H1 (cell line): ENCODE results near the gene STH. TPM values are rescaled to one million over a fixed set of nuclear protein-coding genes. Genes with fewer than 3 reads are reported as not detected.

Experiments used
- CTCF ChIA-PET: fragments of 300-600 bp; sonication (Branson Sonifier 250); formaldehyde crosslinking; loops from one replicate; lab custom pipeline; 2021; ENCODE audit not compliant: partially characterized antibody; lab: Charles Lee
- POLR2A ChIA-PET: fragments of 300-600 bp; sonication (Branson Sonifier 250); formaldehyde crosslinking; loops from one replicate; lab custom pipeline; 2021; ENCODE audit warnings: inconsistent platforms; ENCODE audit not compliant: partially characterized antibody; lab: Charles Lee
- DNase-seq, 2 experiments: peaks; one replicate each; pipeline versions ENCODE4 v3.0.0 to v3.0.0-alpha.2; 2010 to 2022; ENCODE audit warnings: low spot score in 2 of 2, low read depth in 1 of 2, mixed read lengths in 1 of 2
- FAIRE-seq: peaks from 2 replicates; lab custom pipeline; 2011; peaks lifted over from hg19 to GRCh38; lab: Jason Lieb, UNC
- H2AFZ ChIP-seq: 2 replicates; pipeline ENCODE4 v1.8.1; 2012; ENCODE audit warnings: low read length, inconsistent platforms
- H2AK5ac ChIP-seq: 2 replicates; pipeline ENCODE4 v1.6.1; 2013; ENCODE audit warnings: low read depth, low read length
- H2BK120ac ChIP-seq: replicated peaks from 2 replicates; pipeline ENCODE3; 2013; ENCODE audit warnings: low read depth, low read length, inconsistent platforms
- H2BK12ac ChIP-seq: 2 replicates; pipeline ENCODE4 v1.6.1; 2013; ENCODE audit warnings: low read depth, low read length
- H2BK15ac ChIP-seq: 2 replicates; pipeline ENCODE4 v1.6.1; 2013; ENCODE audit warnings: low read length
- H2BK20ac ChIP-seq: 2 replicates; pipeline ENCODE4 v1.6.1; 2013; ENCODE audit warnings: low read length
- H2BK5ac ChIP-seq: 2 replicates; pipeline ENCODE4 v1.6.1; 2013; ENCODE audit warnings: low read depth, low read length
- H3K14ac ChIP-seq: 2 replicates; pipeline ENCODE4 v1.6.1; 2013; ENCODE audit warnings: inconsistent platforms; ENCODE audit not compliant: insufficient read length
- H3K18ac ChIP-seq: 2 replicates; pipeline ENCODE4 v1.6.1; 2013; ENCODE audit warnings: low read length; ENCODE audit errors: extremely low read depth
- H3K23ac ChIP-seq: 2 replicates; pipeline ENCODE4 v1.6.1; 2013; ENCODE audit warnings: inconsistent platforms; ENCODE audit not compliant: insufficient read length
- H3K23me2 ChIP-seq: 2 replicates; pipeline ENCODE4 v1.6.1; 2013; ENCODE audit warnings: low read depth, low read length
- H3K27ac ChIP-seq: 2 replicates; pipeline ENCODE4 v1.6.1; 2011; ENCODE audit warnings: low read depth, low read length, inconsistent platforms
- H3K27me3 ChIP-seq, 4 experiments: replicated peaks in 1 of 4; 1 replicate in 1 of 4; 2 replicates in 3 of 4; pipeline versions ENCODE4 v1.6.1 to v1.8.1; 2011 to 2013; ENCODE audit warnings: low read length in 3 of 4, mild to moderate bottlenecking in 3 of 4, inconsistent platforms in 2 of 4, mixed read lengths in 2 of 4, moderate library complexity in 1 of 4; ENCODE audit not compliant: control insufficient read depth in 3 of 4, insufficient read depth in 3 of 4; ENCODE audit errors: extremely low read depth in 1 of 4
- H3K36me3 ChIP-seq, 4 experiments: 2 replicates each; pipeline versions ENCODE4 v1.6.1 to v1.8.1; 2011 to 2013; ENCODE audit warnings: mild to moderate bottlenecking in 4 of 4, low read length in 3 of 4, moderate library complexity in 2 of 4, control low read depth in 1 of 4, inconsistent platforms in 1 of 4; ENCODE audit not compliant: insufficient read depth in 4 of 4, control insufficient read depth in 2 of 4
- H3K4ac ChIP-seq: replicated peaks from 2 replicates; pipeline ENCODE3; 2013; ENCODE audit warnings: low read length, low read depth, mixed read lengths, inconsistent platforms; ENCODE audit not compliant: insufficient read length
- H3K4me1 ChIP-seq, 4 experiments: replicated peaks in 1 of 4; 1 replicate in 1 of 4; 2 replicates in 3 of 4; pipeline versions ENCODE4 v1.6.1 to v1.8.1; 2011 to 2013; ENCODE audit warnings: low read length in 3 of 4, inconsistent platforms in 2 of 4, mixed read lengths in 1 of 4; ENCODE audit not compliant: insufficient read depth in 4 of 4, control insufficient read depth in 3 of 4
- H3K4me2 ChIP-seq, 2 experiments: 2 replicates each; pipeline versions ENCODE4 v1.6.1 to v1.8.1; 2011 to 2013; ENCODE audit warnings: low read depth in 2 of 2, low read length in 2 of 2, control low read depth in 1 of 2, inconsistent platforms in 1 of 2, mild to moderate bottlenecking in 1 of 2; ENCODE audit not compliant: insufficient read depth in 1 of 2
- H3K4me3 ChIP-seq, 4 experiments: fragments of 200-600, 300-600 bp in 1 of 4; sonication (generic), shearing (Covaris generic), sonication (Bioruptor Twin) in 1 of 4; 2 replicates each; pipeline versions ENCODE4 v1.5.1 to v1.8.1; 2011 to 2016; ENCODE audit warnings: low read length in 4 of 4, low read depth in 3 of 4, control low read depth in 2 of 4, inconsistent platforms in 2 of 4, mild to moderate bottlenecking in 2 of 4, mixed read lengths in 1 of 4, moderate library complexity in 1 of 4; ENCODE audit not compliant: insufficient read depth in 2 of 4; ENCODE audit errors: extremely low read depth in 1 of 4
- H3K56ac ChIP-seq: replicated peaks from 2 replicates; pipeline ENCODE3; 2013; ENCODE audit warnings: low read depth, mild to moderate bottlenecking, mixed read lengths, low read length, inconsistent platforms; ENCODE audit not compliant: insufficient read length
- H3K79me1 ChIP-seq: 2 replicates; pipeline ENCODE4 v1.6.1; 2013; ENCODE audit warnings: low read depth, low read length, control low read depth
- H3K79me2 ChIP-seq, 2 experiments: 2 replicates each; pipeline versions ENCODE4 v1.6.1 to v1.8.1; 2012 to 2013; ENCODE audit warnings: low read length in 2 of 2, mild to moderate bottlenecking in 2 of 2, inconsistent platforms in 1 of 2; ENCODE audit not compliant: insufficient read depth in 2 of 2, control insufficient read depth in 1 of 2
- H3K9ac ChIP-seq, 4 experiments: replicated peaks in 1 of 4; 1 replicate in 1 of 4; 2 replicates in 3 of 4; pipeline versions ENCODE4 v1.6.1 to v1.8.1; 2011 to 2013; ENCODE audit warnings: low read depth in 3 of 4, low read length in 3 of 4, control low read depth in 2 of 4, mild to moderate bottlenecking in 2 of 4, moderate library complexity in 2 of 4, inconsistent platforms in 1 of 4; ENCODE audit errors: extremely low read depth in 1 of 4
- H3K9me3 ChIP-seq, 2 experiments: 2 replicates each; pipeline versions ENCODE4 v1.6.1 to v1.8.1; 2012 to 2013; ENCODE audit warnings: mild to moderate bottlenecking in 2 of 2, moderate library complexity in 2 of 2, control low read depth in 1 of 2, inconsistent platforms in 1 of 2, low read depth in 1 of 2, low read length in 1 of 2, mixed read lengths in 1 of 2; ENCODE audit not compliant: insufficient read depth in 2 of 2
- H4K20me1 ChIP-seq, 2 experiments: replicated peaks in 1 of 2; 2 replicates each; pipeline versions ENCODE3 to v1.8.1; 2011 to 2013; ENCODE audit warnings: inconsistent platforms in 2 of 2, low read length in 2 of 2, mild to moderate bottlenecking in 1 of 2; ENCODE audit not compliant: insufficient read depth in 2 of 2, control insufficient read depth in 1 of 2
- H4K5ac ChIP-seq: 2 replicates; pipeline ENCODE4 v1.6.1; 2013; ENCODE audit warnings: low read length, low read depth, mixed read lengths, inconsistent platforms; ENCODE audit not compliant: insufficient read length
- H4K8ac ChIP-seq: 2 replicates; pipeline ENCODE4 v1.8.0; 2013; ENCODE audit warnings: mild to moderate bottlenecking, moderate library complexity, low read length, inconsistent platforms; ENCODE audit not compliant: insufficient read depth; ENCODE audit errors: extremely low read depth
- H4K91ac ChIP-seq: replicated peaks from 2 replicates; pipeline ENCODE3; 2013; ENCODE audit warnings: low read length, mixed read lengths, inconsistent platforms; ENCODE audit not compliant: insufficient read length
- BCL11A ChIP-seq, 2 experiments: IDR thresholded peaks; one replicate each; pipeline ENCODE4 v1.6.1; 2011; ENCODE audit warnings: low read depth in 2 of 2, low read length in 2 of 2, mild to moderate bottlenecking in 2 of 2
- CBX8 ChIP-seq: fragments of 300-800, 300-1000 bp; sonication (generic); IDR thresholded peaks from 2 replicates; pipeline ENCODE4 v1.7.1; 2016; ENCODE audit warnings: low read depth, low read length, borderline replicate concordance
- FOSL1 ChIP-seq: IDR thresholded peaks from 2 replicates; pipeline ENCODE4 v1.6.1; 2011; ENCODE audit warnings: mild to moderate bottlenecking, low read depth, low read length, moderate library complexity; ENCODE audit not compliant: insufficient read depth
- GTF2F1 ChIP-seq: IDR thresholded peaks from 2 replicates; pipeline ENCODE4 v1.6.1; 2012; ENCODE audit warnings: low read depth, low read length, improper control_type of control experiment, borderline replicate concordance
- JUN ChIP-seq: IDR thresholded peaks from 2 replicates; pipeline ENCODE4 v1.6.1; 2011; ENCODE audit warnings: low read depth, mild to moderate bottlenecking, improper control_type of control experiment, low read length
- JUND ChIP-seq: IDR thresholded peaks from 2 replicates; pipeline ENCODE4 v1.6.1; 2011; ENCODE audit warnings: mild to moderate bottlenecking, improper control_type of control experiment, low read length
- MAFK ChIP-seq: IDR thresholded peaks from 2 replicates; pipeline ENCODE4 v1.6.1; 2012; ENCODE audit warnings: low read depth, mild to moderate bottlenecking, improper control_type of control experiment, low read length
- RFX5 ChIP-seq: IDR thresholded peaks from 2 replicates; pipeline ENCODE4 v1.6.1; 2011; ENCODE audit warnings: low read depth, low read length, improper control_type of control experiment, borderline replicate concordance
- whole genome bisulfite sequencing, 2 experiments: shearing (Covaris generic) in 1 of 2; methylation state at CpG; one replicate each; pipeline versions ENCODE4 v1.1.6 to v1.1.7; 2013 to 2015; ENCODE audit warnings: low lambda C conversion rate in 2 of 2, mixed read lengths in 2 of 2, inconsistent platforms in 1 of 2, low coverage in 1 of 2, missing lambda C conversion rate in 1 of 2; ENCODE audit not compliant: insufficient replicate concordance in 2 of 2, insufficient coverage in 1 of 2, insufficient read length in 1 of 2; ENCODE audit errors: extremely low coverage in 1 of 2, missing lambda C conversion rate in 1 of 2; 5-methylcytosine and 5-hydroxymethylcytosine counted together
- polyA plus RNA-seq, 7 experiments: library from polyadenylated mRNA; depleted of rRNA in 3 of 7; stranded (reverse) in 5 of 7; unstranded in 2 of 7; fragments of >200 nt in 5 of 7; fragments of 200-250 nt in 2 of 7; gene quantifications; 1 replicate in 5 of 7; 2 replicates in 1 of 7; 4 replicates in 1 of 7; pipeline versions ENCODE4 v1.2.1 to v1.2.3, GENCODE V29; 2011 to 2013; ENCODE audit warnings: missing spikeins in 2 of 7, mixed read lengths in 2 of 7
- total RNA-seq: library from RNA; stranded (reverse); fragmentation: NEBNext Ultra II Directional; extraction: Animal tissue kit (Norgen Biotek cat#: 25700); gene quantifications from 2 replicates; pipeline ENCODE4 v1.2.1, GENCODE V29; 2021
- TF ChIP-seq, protein P1 (sequence below), 3 experiments: IDR thresholded peaks; 1 replicate in 2 of 3; 2 replicates in 1 of 3; pipeline versions ENCODE4 v1.5.1 to v1.6.1; 2011; ENCODE audit warnings: low read length in 3 of 3, mild to moderate bottlenecking in 3 of 3, inconsistent platforms in 2 of 3, low read depth in 1 of 3, moderate library complexity in 1 of 3; ENCODE audit not compliant: insufficient read depth in 1 of 3; ENCODE audit errors: control extremely low read depth in 1 of 3

The STH gene
- total and polyA plus RNA-seq, 2 of the 8 experiments (the other 6 are each of a cell fraction or from before 2014, with no cell fraction given), result not detected

DNA sequence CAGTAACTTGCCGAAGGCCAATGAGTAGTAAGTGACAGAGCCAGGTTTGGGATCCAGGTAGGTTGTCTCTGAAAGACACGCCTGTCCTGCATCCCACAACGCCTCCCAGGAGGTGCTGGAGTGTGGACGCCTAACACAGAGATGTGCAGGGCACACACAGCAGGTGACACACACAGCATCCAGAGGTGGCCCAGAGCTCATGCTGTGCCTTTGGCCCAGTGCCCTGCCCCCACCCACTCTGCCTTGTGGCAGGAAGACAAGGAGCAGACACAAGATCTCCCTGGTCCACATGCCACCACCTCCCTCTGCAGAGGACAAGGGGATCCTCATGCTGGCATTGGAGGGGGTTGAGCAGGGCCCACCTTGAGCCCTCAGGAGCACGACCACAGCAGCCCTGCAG is 14.7 kb upstream of the STH start:
- Histone ChIP-seq H3K23me2 (no peaks in the 10 kb centered on the region), H3K4ac (peak overlapping the region; percentile 60), H3K27me3 (no peaks in the 10 kb centered on the region; a peak in 1 of 7 replicates), H2AK5ac (no peak overlapping the region), H3K4me3 (no peak overlapping the region), H2BK5ac (no peak overlapping the region), H2BK20ac (no peak overlapping the region), H3K4me2 (no peak overlapping the region), H3K18ac (peak overlapping the region; percentile 48; the same call in 1 of the 2 replicates), H3K79me2 (no peaks in the 10 kb centered on the region), H3K36me3 (no peaks in the 10 kb centered on the region), H3K14ac (no peak overlapping the region), H3K9me3 (no peaks in the 10 kb centered on the region), H3K4me1 (peaks cover 0 to 10% (median 5%) of the 10 kb centered on the region in 4 experiments; a peak in 4 of 7 replicates), H4K91ac (no peak overlapping the region), H4K5ac (no peak overlapping the region), H4K20me1 (no peaks in the 10 kb centered on the region), H2BK15ac (no peak overlapping the region), H3K23ac (no peak overlapping the region), H3K56ac (no peak overlapping the region), H3K27ac (no peak overlapping the region), H2AFZ (no peak overlapping the region), H2BK12ac (no peak overlapping the region), H3K9ac (no peak overlapping the region), H2BK120ac (no peak overlapping the region), H3K79me1 (no peaks in the 10 kb centered on the region), H4K8ac (no peak overlapping the region)
- WGBS, 2 experiments, result 92% methylated on average over 5 of the region's 5 CpGs; no CpG with 5 or more reads in 1 of the 2 experiments
- FAIRE-seq (no peak), DNase-seq (no peak)
- ChIA-PET CTCF (interaction anchor here (0.6 to 2.0 kb wide), 6 partner anchors 9 to 227 kb away, joined by 3 to 7 read pairs (median 4); no protein-coding TSS in a partner anchor), POLR2A (no interaction called here)
- TF ChIP-seq RFX5 (no peak), JUN (no peak), BCL11A (IDR thresholded peaks at IDR 0.05; ENCODE audit: low read depth in 2 of 2, low read length in 2 of 2) (no peak), FOSL1 (no peak), JUND (no peak), GTF2F1 (no peak), CBX8 (no peak), MAFK (no peak)
- TF ChIP-seq, protein P1, sequence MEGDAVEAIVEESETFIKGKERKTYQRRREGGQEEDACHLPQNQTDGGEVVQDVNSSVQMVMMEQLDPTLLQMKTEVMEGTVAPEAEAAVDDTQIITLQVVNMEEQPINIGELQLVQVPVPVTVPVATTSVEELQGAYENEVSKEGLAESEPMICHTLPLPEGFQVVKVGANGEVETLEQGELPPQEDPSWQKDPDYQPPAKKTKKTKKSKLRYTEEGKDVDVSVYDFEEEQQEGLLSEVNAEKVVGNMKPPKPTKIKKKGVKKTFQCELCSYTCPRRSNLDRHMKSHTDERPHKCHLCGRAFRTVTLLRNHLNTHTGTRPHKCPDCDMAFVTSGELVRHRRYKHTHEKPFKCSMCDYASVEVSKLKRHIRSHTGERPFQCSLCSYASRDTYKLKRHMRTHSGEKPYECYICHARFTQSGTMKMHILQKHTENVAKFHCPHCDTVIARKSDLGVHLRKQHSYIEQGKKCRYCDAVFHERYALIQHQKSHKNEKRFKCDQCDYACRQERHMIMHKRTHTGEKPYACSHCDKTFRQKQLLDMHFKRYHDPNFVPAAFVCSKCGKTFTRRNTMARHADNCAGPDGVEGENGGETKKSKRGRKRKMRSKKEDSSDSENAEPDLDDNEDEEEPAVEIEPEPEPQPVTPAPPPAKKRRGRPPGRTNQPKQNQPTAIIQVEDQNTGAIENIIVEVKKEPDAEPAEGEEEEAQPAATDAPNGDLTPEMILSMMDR (IDR thresholded peaks at IDR 0.05; ENCODE audit: control extremely low read depth in 1 of 3, insufficient read depth in 1 of 3, low read depth in 1 of 3, low read length in 3 of 3), result no peak
